ENCODE measurements around the gene SLC4A8.

Gene SLC4A8

DNA sequence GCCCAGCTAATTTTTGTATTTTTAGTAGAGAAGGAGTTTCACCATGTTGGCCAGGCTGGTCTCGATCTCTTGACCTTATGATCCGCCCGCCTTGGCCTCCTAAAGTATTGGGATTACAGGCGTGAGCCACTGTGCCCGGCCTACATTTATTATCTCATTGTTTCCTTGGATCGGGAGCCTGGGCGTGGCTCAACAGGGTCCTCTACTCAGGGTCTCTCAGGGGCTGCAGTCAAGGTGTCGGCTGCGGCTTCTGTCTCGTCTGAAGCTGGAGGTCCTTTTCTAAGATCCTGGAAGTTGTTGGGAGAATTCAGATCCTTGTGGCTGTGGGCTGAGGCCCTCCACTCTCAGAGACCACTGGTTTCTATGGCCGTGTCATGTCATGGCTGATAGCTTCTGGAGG lies 100.9 kb downstream of the SLC4A8 start:
- DNase-seq (ENCODE audit: low read depth, low spot score): no peak

DNA sequence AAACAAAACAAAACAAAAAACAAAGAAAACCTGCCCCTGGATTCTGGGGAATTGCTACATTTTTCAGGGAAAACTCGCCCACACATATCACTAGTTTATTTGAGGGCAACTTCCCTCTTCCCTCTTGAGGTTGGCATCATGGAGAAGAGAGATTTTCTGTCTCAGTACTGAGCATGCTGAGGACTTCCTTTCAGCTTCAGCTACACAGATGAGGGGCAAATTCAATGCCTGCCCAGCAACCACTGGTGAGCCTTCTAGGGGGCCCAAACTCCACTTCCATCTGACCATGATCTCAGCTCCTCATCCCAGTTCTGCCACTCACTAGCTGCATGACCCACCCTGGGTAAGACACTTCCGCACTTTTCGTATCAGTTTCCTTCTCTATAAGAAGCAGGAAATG lies 103.3 kb downstream of the SLC4A8 start:
- no peak for DNase-seq (ENCODE audit: low read depth, low spot score)

DNA sequence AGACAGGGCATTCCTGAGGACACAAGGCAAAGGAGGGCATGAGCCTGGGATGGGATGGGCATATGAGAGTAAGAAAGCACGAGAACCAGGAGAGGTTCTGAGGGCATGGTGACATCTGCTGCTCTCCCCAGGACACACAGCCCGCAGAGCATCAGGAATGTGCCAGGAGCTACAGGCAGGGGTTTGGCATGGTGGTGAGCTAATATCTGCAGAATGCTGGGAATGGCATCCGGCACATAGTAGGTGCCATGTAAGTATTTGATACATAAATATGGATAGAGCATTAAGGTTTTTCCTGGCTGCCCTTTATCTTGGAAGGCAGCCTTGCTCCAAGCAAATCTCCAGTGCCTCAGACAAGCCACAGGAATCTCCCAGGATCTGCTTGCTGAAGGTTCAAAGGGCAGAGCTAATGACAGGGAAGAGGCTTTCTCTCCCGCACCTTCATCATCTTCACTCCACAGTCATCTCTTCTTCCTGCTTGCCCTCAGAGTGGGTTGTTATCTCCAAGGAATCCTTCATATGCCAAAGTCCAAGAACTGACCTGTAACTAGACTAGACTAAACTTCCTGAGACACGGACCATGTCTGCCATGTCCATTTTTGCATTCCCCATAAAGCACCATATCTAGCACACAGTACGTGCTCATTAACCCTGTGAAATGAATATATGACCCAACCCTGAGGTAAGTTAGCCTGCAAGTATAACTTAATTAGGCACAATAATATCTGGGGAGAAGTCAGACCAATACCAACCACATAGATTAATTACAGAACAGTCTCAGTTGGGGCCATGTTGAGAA lies 104.4 kb downstream of the SLC4A8 start:
- DNase-seq (ENCODE audit: low read depth, low spot score): no peak

DNA sequence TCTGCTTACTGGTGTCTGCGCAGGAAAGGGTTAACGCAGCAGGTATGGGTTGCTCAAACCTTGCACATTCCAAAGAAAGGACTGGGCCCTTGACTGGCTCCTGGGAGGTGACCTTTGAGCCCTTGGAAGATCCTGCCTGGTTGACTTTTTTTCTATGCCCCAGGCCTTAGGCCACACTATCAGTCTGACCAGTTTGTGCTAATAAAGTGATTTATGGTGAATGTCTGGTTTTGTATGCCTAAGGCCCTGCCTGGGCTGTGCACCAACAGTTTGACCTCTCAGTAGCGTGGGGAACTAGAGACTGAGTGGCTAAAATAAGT lies 105.0 kb downstream of the SLC4A8 start:
- DNase-seq (ENCODE audit: low read depth, low spot score): no peak

DNA sequence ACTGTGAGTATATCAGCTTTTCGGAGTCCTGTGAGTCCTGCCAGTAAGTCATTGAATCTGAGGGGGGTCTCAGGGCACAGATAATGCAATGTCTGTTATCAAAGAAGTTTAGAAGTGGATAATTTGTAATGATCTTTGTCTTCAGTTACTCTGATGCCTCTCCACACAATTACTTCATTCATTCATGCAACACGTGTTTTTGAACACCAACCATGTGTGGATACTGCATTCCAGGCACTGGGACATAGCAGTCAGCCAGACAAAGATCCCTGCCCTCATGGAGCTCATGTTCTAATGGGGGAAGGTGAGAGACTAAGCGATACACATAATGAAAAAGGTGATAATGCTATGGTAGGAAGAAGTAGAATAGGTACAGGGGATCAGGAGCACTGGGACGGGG lies 105.6 kb downstream of the SLC4A8 start:
- no peak for DNase-seq (ENCODE audit: low read depth, low spot score)

DNA sequence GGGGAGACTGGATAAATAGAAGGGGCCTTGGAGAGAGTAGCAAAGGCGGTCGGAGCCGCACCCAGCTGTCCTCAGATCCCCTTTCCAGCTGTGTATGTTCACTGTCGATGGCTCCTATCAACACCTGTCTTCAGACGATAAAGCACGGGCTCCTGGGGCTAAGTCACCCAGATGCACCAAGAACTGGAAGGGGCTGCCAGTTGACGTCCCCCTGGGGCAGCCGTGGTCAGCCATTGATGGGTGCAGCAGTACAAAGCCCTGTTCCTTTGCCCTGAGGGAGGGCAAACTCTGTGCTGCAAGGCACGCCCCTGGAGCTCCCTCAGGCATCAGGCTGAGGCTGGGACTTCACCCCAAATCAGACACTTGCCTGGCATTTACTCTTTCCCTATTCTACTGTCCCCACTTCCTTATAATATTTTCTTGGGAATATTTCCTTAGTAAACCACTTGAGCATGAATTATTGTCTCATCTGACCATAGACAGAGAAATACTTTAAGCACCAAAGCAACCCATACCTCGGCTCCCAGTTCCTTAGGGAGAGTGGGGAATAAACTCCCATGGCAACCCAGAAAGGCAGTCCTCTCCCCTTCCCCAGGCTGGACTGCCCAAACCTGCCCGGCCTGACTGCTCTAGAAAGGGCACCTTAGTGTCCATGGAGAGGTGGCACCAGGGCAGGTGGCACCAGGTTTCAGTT lies 106.8 kb downstream of the SLC4A8 start:
- no peak for DNase-seq (ENCODE audit: low read depth, low spot score)

DNA sequence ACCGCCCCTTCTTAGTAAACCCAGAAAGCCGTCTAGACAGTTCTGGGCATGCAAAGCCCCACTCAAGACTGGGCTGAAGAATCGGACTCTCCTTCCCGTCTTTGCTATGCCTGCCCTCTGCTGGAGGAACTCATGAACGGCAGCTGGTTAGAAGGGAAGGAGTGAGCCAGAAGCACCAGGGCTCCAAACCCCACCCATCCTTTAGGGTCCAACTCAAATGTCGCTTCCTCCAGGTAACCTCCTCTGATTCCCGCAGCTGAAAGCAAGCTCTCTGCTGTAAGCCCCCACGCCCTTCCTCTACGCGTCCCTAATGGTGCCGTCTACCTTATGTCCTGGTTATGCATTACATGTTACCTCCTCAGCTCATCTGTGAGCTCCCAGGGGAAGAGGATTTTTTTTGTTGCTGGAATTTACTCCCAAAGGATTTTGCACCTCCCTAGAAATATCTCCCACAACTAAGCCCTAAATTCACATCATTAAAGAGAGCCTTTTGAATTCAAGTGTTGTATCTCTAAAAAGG lies 107.4 kb downstream of the SLC4A8 start:
- peak; percentile 70 for DNase-seq (ENCODE audit: low read depth, low spot score)

DNA sequence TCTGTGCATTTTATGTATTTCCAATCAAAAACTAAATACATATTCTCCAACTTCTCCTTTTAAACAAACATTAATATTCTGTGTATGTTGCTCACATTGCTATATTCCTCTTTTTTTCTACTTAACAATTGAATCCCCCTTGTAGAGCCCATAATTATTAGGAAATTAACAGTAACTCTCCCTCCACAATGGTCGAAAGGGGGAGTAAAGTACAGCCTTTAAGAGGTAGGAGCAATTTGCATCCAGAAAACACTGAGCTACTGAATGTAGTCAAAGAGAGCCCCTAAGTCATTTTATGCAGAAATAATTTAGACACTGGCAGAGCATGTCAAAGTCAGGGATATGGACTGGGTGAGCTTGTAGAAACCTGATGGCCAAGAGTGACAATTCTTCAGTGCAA lies 109.2 kb downstream of the SLC4A8 start:
- no peak for DNase-seq (ENCODE audit: low read depth, low spot score)

DNA sequence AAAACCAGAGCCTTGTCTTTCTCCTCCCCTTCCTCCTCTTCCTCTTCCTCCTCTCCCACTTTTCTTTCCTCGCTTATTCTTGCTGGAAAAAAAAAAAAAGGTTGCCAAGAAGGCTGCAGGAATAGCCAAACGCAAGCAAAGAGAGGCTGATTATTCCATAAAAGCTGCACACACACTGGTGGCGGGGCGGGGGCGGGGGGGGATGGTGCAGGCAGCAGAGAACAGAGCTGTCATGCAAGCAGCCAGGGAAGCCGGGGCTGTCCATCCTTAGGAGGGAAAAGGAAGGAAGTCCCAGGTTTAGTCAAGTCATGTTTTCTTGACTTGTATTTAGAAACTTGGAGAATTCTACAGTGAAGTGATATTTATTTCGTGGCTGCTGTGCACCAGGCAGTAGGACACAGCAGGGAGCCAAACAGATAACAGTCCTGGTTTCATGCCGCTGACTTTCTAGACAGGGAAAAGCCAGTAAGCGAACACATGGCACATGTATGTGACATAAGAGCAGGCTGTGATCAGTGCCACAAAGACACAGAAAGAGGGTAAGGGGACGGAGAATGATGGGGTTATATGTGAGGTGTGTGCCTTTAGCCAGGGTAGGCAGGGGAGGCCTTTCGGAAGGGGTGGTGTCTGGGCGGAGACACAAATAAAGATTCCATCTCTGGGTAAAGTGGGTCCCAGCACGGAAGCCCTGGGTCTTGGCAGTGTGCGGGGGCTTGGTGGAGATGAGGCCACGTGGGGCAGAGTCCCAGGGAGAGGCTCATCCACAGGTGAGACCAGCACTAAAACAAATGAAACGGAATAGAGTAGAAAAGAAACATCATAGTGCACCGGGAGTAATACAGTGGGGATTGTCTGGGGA lies 109.8 kb downstream of the SLC4A8 start:
- DNase-seq (ENCODE audit: low read depth, low spot score): no peak

DNA sequence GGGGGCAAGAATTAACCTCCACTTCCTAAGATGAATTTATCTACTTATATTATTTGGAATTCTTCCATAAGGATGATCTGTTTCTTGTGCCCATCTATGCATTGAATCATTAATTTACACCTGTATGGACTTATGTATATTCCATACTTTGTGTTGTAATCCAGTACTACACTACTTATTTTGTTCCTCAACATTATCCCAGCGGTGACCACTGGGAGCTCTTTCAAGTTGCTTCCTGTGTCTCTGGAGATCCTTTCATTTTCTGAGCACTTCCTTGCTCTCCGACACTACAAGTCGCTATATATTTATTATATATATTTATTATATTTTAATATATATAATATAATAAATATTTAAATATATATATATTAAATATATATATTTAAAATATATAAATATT lies 111.5 kb downstream of the SLC4A8 start:
- DNase-seq (ENCODE audit: low read depth, low spot score): no peak

DNA sequence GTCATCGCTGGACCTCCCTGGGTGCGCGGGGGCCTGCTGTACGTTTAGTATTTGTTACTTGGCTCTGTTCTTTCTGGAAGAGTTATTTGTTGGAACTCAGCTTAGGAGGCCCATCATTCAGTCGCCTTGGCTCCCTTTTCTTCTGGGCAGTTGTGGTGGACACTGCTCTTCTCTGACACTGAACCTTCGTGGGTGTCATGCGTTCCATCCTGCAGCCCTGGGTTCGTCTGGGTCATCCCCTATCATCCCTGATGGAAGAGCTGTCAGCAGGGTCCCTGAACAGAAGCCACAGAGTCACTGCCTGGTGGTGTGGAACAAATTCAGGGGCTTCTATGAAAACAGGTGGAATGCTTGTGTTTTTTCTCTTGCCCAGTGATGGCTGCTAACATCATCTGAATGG lies 113.5 kb downstream of the SLC4A8 start:
- DNase-seq (ENCODE audit: low read depth, low spot score): no peak

DNA sequence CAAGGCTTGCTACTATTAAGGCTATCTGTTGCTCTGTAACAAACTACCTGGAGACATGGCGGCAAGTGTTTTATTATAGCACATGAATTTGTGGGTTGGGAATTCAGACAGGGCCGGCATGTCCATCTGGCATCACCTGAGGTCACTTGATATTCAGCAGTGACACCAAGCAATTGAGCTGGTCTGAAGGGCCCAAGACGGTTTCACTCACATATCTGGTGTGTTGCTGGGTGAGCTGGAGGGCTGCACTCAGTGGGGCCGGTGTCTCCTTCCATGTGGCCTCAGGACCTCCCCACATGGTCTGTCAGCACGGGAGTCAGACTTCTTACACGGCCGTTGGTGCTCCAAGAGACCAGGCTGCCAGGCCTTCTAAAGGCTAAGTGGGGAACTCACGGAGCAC lies 114.0 kb downstream of the SLC4A8 start:
- no peak for DNase-seq (ENCODE audit: low read depth, low spot score)

DNA sequence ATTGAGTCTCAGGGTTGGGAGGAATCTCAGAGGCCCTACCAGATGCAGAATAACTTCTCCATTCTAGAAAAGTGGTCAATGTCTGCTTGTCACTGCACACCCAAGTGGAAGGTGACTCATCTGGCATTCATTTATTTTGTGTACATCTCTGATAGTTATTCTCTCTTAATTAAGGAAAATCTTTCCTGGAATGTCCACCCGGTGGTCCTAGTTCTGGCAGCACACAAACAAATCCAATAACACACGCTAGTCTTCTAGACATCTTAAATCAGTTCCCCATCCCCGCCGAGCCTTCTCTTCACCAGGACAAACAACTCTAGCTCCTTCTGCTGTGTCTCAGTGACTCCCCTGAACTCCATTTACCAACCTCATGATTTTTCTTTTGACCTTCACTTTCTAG lies 116.4 kb downstream of the SLC4A8 start:
- no peak for DNase-seq (ENCODE audit: low read depth, low spot score)

DNA sequence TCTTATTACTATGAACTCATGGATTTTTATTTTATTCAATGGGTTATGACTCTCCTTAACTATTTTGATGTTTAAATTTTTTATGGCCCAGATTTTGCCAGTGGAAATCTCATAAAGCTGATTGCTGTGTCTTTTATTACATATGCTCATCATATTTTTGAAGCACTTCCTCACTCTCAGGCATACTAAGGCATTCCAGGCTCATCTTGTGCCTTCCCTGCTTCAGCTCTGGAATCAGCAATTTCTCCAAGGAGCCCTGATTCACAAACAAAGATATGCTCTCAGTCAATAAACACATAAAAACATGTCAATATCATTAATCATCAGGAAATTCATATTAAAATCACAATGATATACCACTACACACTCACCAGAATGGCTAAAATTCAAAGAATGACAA lies 121.5 kb downstream of the SLC4A8 start:
- no peak for DNase-seq (ENCODE audit: low read depth, low spot score)

DNA sequence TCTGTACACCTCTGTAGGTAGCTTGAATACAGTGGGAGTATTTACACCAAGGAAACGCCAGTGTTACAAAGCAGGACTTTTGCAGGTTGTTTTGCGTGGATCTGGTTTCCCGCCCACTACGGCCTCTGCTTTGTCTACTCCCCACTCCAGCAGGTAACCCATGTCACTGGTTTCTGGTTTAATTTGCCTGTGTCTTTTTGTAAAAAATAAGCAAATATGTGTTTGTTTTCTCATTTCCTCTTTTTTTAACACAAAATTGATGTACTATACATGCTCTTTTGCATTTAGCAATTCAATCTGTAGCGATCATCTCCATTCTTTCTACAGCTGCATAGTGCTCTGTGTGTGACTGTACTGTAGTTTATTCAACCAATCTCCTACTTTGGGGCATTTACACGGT lies 123.0 kb downstream of the SLC4A8 start:
- DNase-seq (ENCODE audit: low read depth, low spot score): no peak

DNA sequence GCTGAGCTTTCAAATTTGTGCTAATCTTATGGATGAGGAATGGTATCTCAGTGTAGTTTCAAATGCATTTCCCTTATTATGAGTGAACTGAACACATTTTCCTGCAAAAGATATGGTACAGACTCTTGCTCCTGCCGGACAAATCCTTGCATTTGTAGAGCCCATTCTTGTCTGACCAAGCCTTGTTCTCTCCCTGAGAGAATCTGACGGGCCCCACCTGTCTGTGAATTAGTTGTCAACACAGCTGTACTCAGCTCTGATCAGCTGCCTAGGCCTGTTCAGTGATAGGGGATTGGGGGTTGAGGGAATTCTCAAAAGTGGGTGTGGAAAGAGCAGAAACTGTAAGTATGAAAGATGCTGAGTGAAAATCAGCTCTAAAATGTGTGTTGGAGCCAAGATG lies 123.6 kb downstream of the SLC4A8 start:
- DNase-seq (ENCODE audit: low read depth, low spot score): no peak

DNA sequence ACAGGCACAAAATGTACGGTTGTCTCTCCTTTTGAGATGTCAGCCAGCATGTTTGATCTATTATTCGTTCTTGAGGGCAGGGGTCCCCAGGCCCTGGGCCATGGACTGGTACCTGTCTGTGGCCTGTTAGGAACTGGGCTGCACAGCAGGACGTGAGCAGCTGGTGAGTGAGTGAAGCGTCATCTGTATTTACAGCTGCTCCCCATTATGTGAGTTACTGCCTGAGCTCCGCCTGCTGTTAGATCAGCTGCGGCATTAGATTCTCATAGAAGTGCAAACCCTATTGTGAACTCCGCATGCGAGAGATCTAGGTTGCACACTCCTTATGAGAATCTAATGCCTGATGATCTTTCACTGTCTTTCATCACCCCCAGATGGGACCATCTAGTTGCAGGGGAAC lies 125.0 kb downstream of the SLC4A8 start:
- DNase-seq (ENCODE audit: low read depth, low spot score): no peak
